Measurements from ENCODE around the gene VEGFD.

Gene VEGFD

GRCh38 chrX:15349046-15349445, 35.2 kb downstream of the VEGFD start:
- DNase-seq (ENCODE audit: low read depth, low spot score): peak; percentile 62
- in situ Hi-C loops (cut with HindIII; ENCODE audit: low sequenced_read_pairs): no loop called here
- TF ChIP-seq CTCF (IDR thresholded peaks at IDR 0.05; ENCODE audit: low read depth, low read length): peak; percentile 52
- H3K4me3 ChIP-seq (ENCODE audit: low read depth, low read length): no peak overlapping the region

- TF ChIP-seq CTCF (IDR thresholded peaks at IDR 0.05; ENCODE audit: low read depth, low read length): no peak
- in situ Hi-C loops (cut with HindIII; ENCODE audit: low sequenced_read_pairs): no loop called here
- no peak overlapping the region for H3K4me3 ChIP-seq (ENCODE audit: low read depth, low read length)
- no peak for DNase-seq (ENCODE audit: low read depth, low spot score)
These were observed 38.2 kb downstream of the VEGFD start for GRCh38 chrX:15345976-15346375.

- no peak overlapping the region for H3K4me3 ChIP-seq (ENCODE audit: low read depth, low read length)
These were observed 40.1 kb downstream of the VEGFD start for GRCh38 chrX:15344106-15344505.

GRCh38 chrX:15343075-15343476, 41.1 kb downstream of the VEGFD start:
- no peak for TF ChIP-seq CTCF (IDR thresholded peaks at IDR 0.05; ENCODE audit: low read depth, low read length)
- in situ Hi-C loops (cut with HindIII; ENCODE audit: low sequenced_read_pairs): no loop called here
- no peak for DNase-seq (ENCODE audit: low read depth, low spot score)
- no peak overlapping the region for H3K4me3 ChIP-seq (ENCODE audit: low read depth, low read length)

More at GRCh38 chrX:15344106-15344505, 40.1 kb downstream of the VEGFD start:
- DNase-seq (ENCODE audit: low read depth, low spot score): no peak
- in situ Hi-C loops (cut with HindIII; ENCODE audit: low sequenced_read_pairs): no loop called here
- TF ChIP-seq CTCF (IDR thresholded peaks at IDR 0.05; ENCODE audit: low read depth, low read length): no peak

- no peak for TF ChIP-seq CTCF (IDR thresholded peaks at IDR 0.05; ENCODE audit: low read depth, low read length)
- no peak overlapping the region for H3K4me3 ChIP-seq (ENCODE audit: low read depth, low read length)
- in situ Hi-C loops (cut with HindIII; ENCODE audit: low sequenced_read_pairs): no loop called here
- no peak for DNase-seq (ENCODE audit: low read depth, low spot score)
These were observed 43.3 kb downstream of the VEGFD start for GRCh38 chrX:15340867-15341266.

- TF ChIP-seq CTCF (IDR thresholded peaks at IDR 0.05; ENCODE audit: low read depth, low read length): no peak
- peak; percentile 48 for DNase-seq (ENCODE audit: low read depth, low spot score)
- in situ Hi-C loops (cut with HindIII; ENCODE audit: low sequenced_read_pairs): no loop called here
- H3K4me3 ChIP-seq (ENCODE audit: low read depth, low read length): peak overlapping the region; percentile 49
These were observed 48.2 kb downstream of the VEGFD start for GRCh38 chrX:15336023-15336413.

Measured in astrocyte of the spinal cord (primary cell).